K562 (cell line): ENCODE measurements around the gene DNAJB7. TPM values are rescaled to one million over a fixed set of nuclear protein-coding genes. Genes with fewer than 3 reads are reported as not detected.

Source experiments
- BCL6 ChIP-seq: fragments of 250-450 bp; sonication (Bioruptor Pico); IDR thresholded peaks from 2 replicates; pipeline ENCODE4 v1.4.0; 2020
- CHD2 ChIP-seq: IDR thresholded peaks from 2 replicates; pipeline ENCODE4 v1.6.1; 2011; ENCODE audit warnings: low read depth, low read length
- CTCF ChIP-seq, 3 experiments: IDR thresholded peaks in 2 of 3; conservative IDR thresholded peaks in 1 of 3; 2 replicates each; pipeline ENCODE4 v1.5.1; 2011 to 2012; ENCODE audit warnings: low read length in 3 of 3, mild to moderate bottlenecking in 3 of 3, control low read depth in 2 of 3, improper control_type of control experiment in 1 of 3, inconsistent platforms in 1 of 3, low read depth in 1 of 3, mixed read lengths in 1 of 3, moderate library complexity in 1 of 3; ENCODE audit not compliant: insufficient read depth in 2 of 3
- FOXK1 ChIP-seq: sonication (generic); formaldehyde crosslinking; IDR thresholded peaks from 2 replicates; pipeline ENCODE4 v1.8.0; 2022; ENCODE audit warnings: missing genetic modification reagents, mild to moderate bottlenecking, borderline replicate concordance
- HDAC3 ChIP-seq: fragments of 450-650 bp; IDR thresholded peaks from 2 replicates; pipeline ENCODE4 v1.6.1; 2018; ENCODE audit warnings: borderline replicate concordance, mild to moderate bottlenecking, moderate library complexity; ENCODE audit not compliant: partially characterized antibody
- JUND ChIP-seq, 2 experiments: IDR thresholded peaks; 2 replicates in 1 of 2; 3 replicates in 1 of 2; pipeline ENCODE4 v1.6.1; 2011; ENCODE audit warnings: borderline replicate concordance in 2 of 2, low read depth in 2 of 2, low read length in 2 of 2, improper control_type of control experiment in 1 of 2, missing biosample characterization in 1 of 2, missing genetic modification characterization in 1 of 2, missing genetic modification reagents in 1 of 2
- NEUROD1 ChIP-seq: fragments of 150-350 bp; IDR thresholded peaks from 2 replicates; pipeline ENCODE4 v1.6.1; 2014; ENCODE audit warnings: borderline replicate concordance, low read length, low read depth; ENCODE audit not compliant: partially characterized antibody
- PCBP1 ChIP-seq: fragments of 200-400 bp; formaldehyde crosslinking; IDR thresholded peaks from 2 replicates; pipeline ENCODE4 v1.6.1; 2018; ENCODE audit warnings: mild to moderate bottlenecking, low read depth, low read length; ENCODE audit not compliant: poor library complexity, severe bottlenecking
- RFX5 ChIP-seq: IDR thresholded peaks from 2 replicates; pipeline ENCODE4 v1.6.1; 2011; ENCODE audit warnings: low read depth, mild to moderate bottlenecking, improper control_type of control experiment, low read length
- SIN3B ChIP-seq: fragments of 450-650 bp; IDR thresholded peaks from 2 replicates; pipeline ENCODE4 v1.6.1; 2017; ENCODE audit warnings: low read depth, mild to moderate bottlenecking, moderate library complexity
- SMARCC2 ChIP-seq: fragments of 450-650 bp; IDR thresholded peaks from 2 replicates; pipeline ENCODE4 v1.6.1; 2017; ENCODE audit warnings: antibody characterized with exemption, moderate library complexity, mild to moderate bottlenecking, low read depth
- SNRNP70 ChIP-seq: fragments of 200-400 bp; formaldehyde crosslinking; optimal IDR thresholded peaks from 2 replicates; pipeline ENCODE3; 2017; ENCODE audit warnings: low read depth, low read length
- ZBTB2 ChIP-seq: fragments of 450-650 bp; IDR thresholded peaks from 2 replicates; pipeline ENCODE4 v1.6.1; 2016; ENCODE audit warnings: antibody characterized with exemption
- ZHX1 ChIP-seq: fragments of 150-350 bp; conservative IDR thresholded peaks from 2 replicates; pipeline ENCODE4 v1.6.1; 2014; ENCODE audit warnings: low read length
- ZNF165 ChIP-seq: fragments of 250-450 bp; sonication (Bioruptor Pico); IDR thresholded peaks from 2 replicates; pipeline ENCODE4 v1.4.0; 2020; ENCODE audit warnings: borderline replicate concordance
- ZNF277 ChIP-seq: fragments of 250-450 bp; sonication (Bioruptor Pico); IDR thresholded peaks from 2 replicates; pipeline ENCODE4 v1.8.0; 2022; ENCODE audit warnings: inconsistent platforms, mild to moderate bottlenecking, moderate library complexity, borderline replicate concordance
- ZNF584 ChIP-seq: fragments of 200-800 bp; sonication (Bioruptor generic); IDR thresholded peaks from 2 replicates; pipeline ENCODE4 v1.6.1; 2016; ENCODE audit warnings: low read depth, mild to moderate bottlenecking, missing genetic modification characterization, missing compliant biosample characterization
- ZNF639 ChIP-seq, 2 experiments: fragments of 200-800 bp in 1 of 2; sonication (Bioruptor generic) in 1 of 2; sonication (generic) in 1 of 2; formaldehyde crosslinking in 1 of 2; IDR thresholded peaks in 1 of 2; conservative IDR thresholded peaks in 1 of 2; 2 replicates each; pipeline versions ENCODE4 v1.5.0 to v1.6.1; 2016 to 2020; ENCODE audit warnings: missing compliant biosample characterization in 1 of 2, missing genetic modification characterization in 1 of 2, missing genetic modification reagents in 1 of 2
- polyA plus RNA-seq, 8 experiments: library from polyadenylated mRNA; depleted of rRNA in 4 of 8; stranded (reverse) in 5 of 8; unstranded in 3 of 8; fragments of >200 nt; fragmentation: Nextera tagmentation in 2 of 8; fragmentation: Illumina TruSeq in 1 of 8; extraction: Ambion mirVana in 2 of 8; extraction: Trizol in 1 of 8; gene quantifications; 2 replicates each; pipeline versions ENCODE4 v1.2.1 to v1.2.3, GENCODE V29; 2011 to 2014; ENCODE audit warnings: inconsistent platforms in 1 of 8, missing spikeins in 1 of 8
- total RNA-seq, 7 experiments: library from RNA; depleted of rRNA in 6 of 7; stranded (reverse); fragments of >200 nt in 6 of 7; fragmentation: Illumina TruSeq in 2 of 7; extraction: Trizol in 2 of 7; gene quantifications; 2 replicates each; pipeline versions ENCODE4 v1.2.1 to v1.2.3, GENCODE V29; 2011 to 2021; ENCODE audit warnings: low replicate concordance in 1 of 7

The DNAJB7 gene
- total and polyA plus RNA-seq, 9 of the 15 experiments (the other 6 are each of a cell fraction or from before 2014, with no cell fraction given) = 0.13 to 0.21 TPM; not detected in 7

- no peak for TF ChIP-seq CTCF (IDR thresholded peaks at IDR 0.05 in 2 of 3, conservative IDR thresholded peaks at IDR 0.05 in 1 of 3; ENCODE audit: insufficient read depth in 2 of 3, low read depth in 1 of 3, low read length in 3 of 3)
- peak in 1 of 2 experiments; percentile 99; a peak in 2 of 4 replicates for TF ChIP-seq ZNF639 (CRISPR knock-in tag; conservative IDR thresholded peaks at IDR 0.05 in 1 of 2, IDR thresholded peaks at IDR 0.05 in 1 of 2)
- no peak for TF ChIP-seq SNRNP70
- peak; percentile 84 for TF ChIP-seq HDAC3
- no peak for TF ChIP-seq ZHX1
- TF ChIP-seq NEUROD1 = peak; percentile 20
- no peak for TF ChIP-seq RFX5
- TF ChIP-seq JUND (IDR thresholded peaks at IDR 0.05; ENCODE audit: borderline replicate concordance, low read depth, low read length) = peak; percentile 41; the same call in 1 of the 2 replicates
- TF ChIP-seq JUND (tag; IDR thresholded peaks at IDR 0.05; ENCODE audit: borderline replicate concordance, low read depth, low read length) = peak; percentile 99
- peak; percentile 96 for TF ChIP-seq ZNF165 (CRISPR knock-in tag)
- TF ChIP-seq ZNF277 (CRISPR knock-in tag) = no peak
- TF ChIP-seq BCL6 = peak; percentile 98
- no peak for TF ChIP-seq CHD2
- peak; percentile 96 for TF ChIP-seq SMARCC2
- TF ChIP-seq ZBTB2 = peak; percentile 88
- no peak for TF ChIP-seq PCBP1
- peak; percentile 99 for TF ChIP-seq ZNF584
- TF ChIP-seq SIN3B = no peak
- no peak for TF ChIP-seq FOXK1 (CRISPR knock-in tag)
These were observed 48.0 kb downstream of the DNAJB7 start (continued) for GRCh38 chr22:40813912-40814315.
